Posterior cingulate gyrus (tissue), 11 donors: ENCODE measurements around the gene MSX2.

Source experiments
- DNase-seq, 10 donors: peaks; one replicate each; pipeline versions ENCODE4 v3.0.0 to v3.0.0-alpha.2; 2020 to 2021; ENCODE audit warnings: mixed read lengths in 3 of 10
- intact Hi-C: fragments of 100-400 bp; cut with DNase I; formaldehyde crosslinking; loops from one replicate; pipeline ENCODE4 v1.15.1; 2023

MSX2 gene

DNA sequence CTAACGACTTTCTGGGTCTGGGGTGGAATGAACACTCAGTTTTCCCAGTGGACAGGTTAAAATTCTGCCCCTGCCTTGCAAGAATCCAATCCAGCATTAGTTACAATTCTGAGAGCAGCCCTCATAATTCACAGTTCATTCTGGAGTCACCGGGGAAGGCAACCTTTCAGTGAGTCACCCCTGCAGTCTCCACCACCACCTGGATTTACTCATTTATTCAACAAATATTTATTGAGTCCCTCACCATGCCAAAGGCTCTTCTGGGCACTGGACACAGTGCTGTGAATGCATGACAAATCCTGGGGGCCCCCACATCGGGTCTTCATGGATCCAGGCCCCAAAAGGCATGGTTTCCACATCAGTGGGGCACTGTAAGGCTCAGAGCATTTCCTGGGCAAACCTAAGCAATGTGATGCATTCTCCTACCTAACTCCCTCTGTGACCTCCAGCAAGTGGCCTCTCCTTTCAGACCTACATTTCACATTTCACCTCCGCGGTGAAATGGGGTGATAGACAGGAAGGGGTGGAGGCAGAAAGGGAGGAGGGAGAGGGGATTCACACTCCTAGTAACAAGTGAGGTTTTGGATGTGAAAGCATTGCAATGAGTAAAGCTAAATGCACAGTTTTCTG lies 6.4 kb upstream of the MSX2 start:
- no peak for DNase-seq
- intact Hi-C loops: no loop called here

DNA sequence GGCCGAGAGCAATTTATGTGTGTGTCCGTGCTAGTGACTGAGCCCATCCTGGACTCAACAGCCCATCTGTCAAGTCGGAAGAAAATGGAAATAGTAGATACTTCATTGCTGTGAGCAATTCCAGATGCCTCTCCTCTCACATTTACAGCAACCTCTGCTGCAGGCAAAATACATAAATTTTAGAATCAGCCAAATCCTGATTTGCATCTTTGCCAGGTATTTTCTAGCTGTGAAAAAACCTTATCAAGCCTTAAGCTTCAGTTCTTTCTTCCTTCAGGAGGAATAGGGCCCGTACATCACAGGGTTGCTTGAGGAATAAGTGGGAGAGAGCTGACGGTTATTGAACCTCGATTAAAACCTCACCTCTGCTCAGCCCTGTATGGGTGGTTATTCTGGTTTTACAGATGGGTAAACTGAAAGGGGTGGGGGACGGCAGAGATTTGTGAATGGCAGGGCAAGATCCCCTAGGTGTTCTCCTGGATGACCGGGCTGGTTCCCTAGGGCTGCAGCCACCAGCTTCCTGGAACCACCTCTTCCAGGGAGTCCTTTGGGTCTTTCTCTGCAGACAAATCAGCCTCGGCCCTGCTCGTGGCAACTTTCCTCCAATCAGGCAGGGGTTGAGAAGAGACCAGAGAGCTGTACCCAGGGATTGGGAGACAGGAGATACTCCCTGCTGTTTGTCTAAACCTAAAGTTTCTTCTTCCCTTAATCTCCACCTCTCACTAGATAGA lies 5.3 kb upstream of the MSX2 start:
- DNase-seq: no peak
- intact Hi-C loops: no loop called here

DNA sequence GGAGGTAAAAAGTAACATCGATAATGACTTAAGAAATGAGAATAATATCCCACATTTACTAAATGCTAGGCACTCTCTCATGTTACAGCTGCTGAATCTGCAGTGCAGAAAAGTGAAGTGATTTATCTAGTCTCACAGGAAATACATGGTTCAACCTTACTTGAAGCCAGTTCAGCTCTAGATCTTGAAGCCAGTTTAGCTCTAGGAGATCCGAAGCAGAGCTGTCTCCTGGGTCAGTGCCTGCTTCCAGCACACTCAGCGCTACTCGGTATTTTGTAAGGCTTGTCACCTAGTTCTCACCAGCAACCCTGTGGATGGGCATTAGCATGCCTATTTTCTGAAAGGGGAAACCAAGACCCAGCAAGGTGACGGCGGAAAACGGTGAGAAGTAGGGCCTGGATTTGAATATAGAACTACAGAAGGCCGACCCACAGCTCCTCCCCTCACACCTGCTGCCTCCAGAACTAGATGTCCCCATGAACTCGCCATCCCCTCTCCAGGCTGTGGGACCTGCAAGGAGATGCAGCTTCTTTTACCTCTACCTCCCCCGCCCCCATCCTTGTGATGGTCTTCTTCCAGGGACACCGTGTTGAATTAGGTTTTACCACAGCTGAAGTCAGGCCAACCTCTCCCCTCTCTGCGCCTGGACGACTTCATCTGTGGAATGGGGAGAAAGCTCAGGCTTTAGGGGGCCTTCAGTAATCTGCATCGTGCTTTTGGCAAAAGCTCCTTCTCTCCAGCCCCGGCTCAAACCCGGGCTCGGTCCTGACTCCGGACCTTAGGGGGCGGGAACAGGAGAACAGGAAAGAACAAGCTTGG lies 4.4 kb upstream of the MSX2 start:
- DNase-seq: no peak
- intact Hi-C loops: no loop called here

DNA sequence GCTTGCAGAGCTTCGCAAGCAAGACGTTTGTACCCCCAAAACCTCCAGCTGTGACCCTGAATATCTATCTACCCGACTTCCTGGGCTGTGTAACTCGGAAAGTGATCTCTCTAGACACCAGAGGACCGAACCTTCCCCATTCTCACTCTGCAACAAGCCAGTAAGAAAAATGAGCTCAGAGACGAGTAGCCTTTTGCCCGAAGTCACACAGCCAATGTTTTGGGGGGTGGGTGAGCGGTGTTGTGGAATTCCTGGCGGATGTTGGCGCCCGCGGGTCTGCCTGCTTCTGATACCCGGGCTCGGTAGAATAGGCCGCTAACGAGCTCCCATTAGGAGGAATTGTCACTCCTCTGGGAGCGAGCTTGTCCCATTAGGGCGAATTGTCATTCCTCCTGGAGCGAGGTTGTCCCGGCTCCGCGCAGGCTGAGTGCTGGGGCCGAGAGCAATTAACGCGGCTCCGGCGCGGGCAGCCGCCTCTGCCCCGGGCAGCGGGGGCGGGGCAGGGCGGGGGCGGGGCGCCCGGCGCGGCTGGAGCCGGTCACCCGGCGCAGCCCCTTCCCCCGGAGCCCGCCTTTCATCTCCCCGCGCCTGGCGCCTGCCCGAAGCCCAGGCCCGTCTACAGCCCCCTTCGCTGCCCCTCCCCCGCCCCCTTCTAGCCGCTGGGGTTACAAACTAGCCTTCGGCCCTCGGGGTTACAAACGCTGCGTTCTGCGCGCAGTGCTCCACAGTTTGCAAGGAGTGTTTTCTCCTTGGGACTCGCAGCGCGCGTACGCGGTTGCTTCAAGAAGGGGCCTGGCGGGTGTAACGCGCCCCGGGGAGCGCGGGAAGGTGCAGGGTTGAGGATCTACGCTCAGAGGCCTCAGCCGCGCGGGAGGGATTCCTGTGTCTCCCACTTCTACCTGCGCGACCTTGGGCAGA lies 3.5 kb upstream of the MSX2 start:
- intact Hi-C loops: no loop called here
- DNase-seq: no peak

DNA sequence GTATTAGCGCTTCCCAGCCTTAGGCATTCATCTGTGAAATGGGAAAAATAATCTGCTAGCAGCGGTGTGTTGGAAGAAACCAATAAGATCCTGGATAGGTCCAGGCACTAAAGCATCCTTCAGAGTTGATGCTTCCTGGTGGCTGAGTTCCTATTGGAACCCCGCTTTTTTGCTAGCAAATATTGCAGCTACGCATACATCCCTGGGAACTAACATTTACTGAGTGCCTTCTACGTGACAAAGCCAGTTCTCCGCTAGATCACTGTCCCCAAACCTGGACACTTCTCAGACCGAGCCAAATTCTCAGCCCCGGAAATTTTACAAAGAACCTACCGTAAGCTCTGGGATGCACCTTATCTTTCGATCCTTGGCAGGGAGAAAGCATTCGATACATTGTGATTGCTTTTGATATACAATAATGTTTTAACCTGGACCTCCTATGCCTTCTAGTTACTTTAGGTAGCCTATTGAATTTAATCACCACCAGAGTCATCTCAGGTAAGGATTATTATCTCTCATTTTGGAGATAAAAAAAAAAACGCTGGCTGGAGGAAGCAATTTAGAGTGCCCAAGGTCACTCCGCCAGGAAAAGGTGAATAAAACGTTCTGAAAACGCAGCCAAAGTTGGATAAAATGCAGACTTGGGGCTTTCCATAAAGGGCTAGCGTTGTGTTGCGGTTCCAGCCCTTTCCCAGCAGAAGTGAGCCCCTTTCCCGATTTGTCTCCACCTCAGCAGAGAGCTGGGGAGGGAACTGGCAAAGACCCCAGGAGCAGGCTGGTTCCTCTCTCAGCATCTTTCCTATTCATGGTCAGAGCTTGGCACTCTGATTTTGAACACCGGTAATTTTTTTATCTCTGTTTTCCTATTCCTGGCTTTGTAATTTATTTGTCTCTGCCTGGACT lies 2.6 kb upstream of the MSX2 start:
- intact Hi-C loops: no loop called here
- no peak for DNase-seq

DNA sequence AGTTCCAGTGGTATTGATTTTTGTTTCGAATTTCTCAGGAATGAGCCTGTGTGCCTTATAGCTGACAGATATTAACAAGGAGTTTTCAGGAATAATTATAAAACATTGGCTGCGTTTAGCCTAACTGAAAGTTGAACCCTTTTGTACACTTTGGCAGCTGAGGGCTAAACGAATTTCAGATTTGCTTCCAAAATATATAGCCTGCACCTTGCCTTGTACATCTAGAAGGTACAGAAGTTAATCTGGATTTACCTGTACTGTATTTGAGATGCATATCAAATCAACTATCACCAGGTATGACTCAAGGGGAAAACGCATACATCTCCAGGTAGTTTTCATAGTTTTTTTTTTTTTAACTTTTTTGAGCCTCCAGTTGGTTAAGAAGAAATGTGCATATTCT lies 1.9 kb upstream of the MSX2 start:
- intact Hi-C loops: no loop called here
- DNase-seq: no peak

DNA sequence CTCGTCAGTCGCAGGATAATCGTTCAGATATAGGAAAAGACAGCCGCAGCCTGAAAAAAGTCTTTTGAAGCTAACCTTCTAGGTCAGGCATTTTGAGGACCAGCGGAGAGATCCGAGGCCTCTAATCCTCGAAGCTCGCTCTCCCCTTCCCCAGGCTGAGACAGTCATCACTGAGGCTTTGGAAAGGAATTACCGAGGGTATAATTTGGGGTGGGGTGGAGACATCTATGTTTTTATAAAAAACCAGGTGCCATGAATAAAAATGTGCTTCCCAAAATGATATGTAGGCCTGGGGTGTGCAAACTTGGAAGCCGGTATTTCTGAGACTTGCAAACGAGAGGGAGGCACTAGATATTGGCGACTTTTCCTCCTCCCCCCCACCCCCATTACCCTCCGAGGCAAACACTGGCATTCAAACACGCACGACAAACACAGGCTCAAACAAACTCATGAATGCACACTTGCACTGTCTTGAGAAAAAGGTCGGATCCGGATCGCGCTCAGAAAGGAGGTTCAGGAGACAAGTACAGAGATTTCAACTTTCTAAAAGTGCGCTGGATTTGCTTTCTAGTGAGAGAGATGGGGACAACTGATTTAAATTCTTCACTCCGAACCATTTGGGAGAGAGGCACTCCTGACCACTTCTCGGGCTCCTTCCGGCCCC lies 935 bp upstream of the MSX2 start:
- no peak for DNase-seq
- intact Hi-C loops: no loop called here

DNA sequence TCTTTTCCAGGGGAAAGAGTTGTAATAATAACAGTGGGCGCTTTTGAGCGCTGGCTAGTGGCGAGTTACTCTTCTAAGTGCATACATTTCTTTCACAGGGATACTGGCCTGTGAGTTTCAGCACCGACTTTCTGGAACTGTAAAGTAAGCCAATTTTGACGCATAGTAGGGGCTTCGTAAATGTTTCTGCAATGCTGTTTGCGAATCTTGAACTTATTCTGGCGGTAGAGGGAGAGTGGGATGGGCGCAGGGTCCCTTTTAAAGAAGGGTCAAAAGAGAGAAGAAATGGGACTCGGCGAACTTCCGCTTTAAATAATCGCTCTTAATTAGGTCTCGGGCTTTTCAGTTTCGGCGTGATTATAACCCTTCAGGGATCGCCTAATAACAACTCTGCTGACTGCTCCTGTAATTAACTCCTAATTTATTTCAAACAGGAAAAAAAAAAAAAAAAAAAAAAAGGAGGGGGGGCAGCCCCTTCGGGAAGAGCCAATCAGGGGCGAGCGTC lies 351 bp upstream of the MSX2 start:
- no peak for DNase-seq
- intact Hi-C loops: no loop called here

DNA sequence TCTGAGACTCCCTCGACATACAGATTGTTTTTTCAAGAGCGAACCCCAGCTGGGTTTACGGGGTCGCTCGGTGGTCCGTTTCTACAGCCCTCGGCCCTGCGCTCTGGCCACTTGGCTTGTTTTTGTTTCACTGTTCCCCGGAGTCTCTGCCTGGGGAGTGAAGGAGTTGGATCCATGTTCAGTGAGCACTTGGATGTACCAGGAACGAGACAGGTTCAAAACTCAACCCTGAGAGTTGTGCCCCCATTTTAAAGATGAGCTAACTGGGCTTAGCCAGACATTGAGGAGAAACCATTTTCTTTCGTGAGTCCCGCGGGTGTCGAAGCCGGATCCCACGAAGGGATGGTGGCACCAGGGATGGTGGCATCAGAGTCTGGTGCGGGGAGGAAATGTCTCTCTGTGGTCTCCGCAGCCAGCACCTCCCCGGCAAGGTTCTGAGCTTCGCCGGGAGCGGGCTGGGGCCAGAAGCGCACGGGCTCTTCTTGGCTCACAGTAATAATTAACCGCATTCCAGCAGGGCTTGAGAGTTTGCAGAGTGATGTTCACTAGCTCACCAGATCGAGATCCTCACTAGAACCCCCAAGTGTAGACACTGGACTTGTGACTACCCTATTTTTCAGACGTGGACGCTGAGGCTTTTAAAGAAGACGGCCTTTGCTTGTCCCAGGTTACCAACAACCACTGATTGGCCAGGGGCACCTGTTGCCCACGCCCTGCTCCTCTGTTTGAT lies 1.0 kb downstream of the MSX2 start:
- no peak for DNase-seq
- intact Hi-C loops: no loop called here

DNA sequence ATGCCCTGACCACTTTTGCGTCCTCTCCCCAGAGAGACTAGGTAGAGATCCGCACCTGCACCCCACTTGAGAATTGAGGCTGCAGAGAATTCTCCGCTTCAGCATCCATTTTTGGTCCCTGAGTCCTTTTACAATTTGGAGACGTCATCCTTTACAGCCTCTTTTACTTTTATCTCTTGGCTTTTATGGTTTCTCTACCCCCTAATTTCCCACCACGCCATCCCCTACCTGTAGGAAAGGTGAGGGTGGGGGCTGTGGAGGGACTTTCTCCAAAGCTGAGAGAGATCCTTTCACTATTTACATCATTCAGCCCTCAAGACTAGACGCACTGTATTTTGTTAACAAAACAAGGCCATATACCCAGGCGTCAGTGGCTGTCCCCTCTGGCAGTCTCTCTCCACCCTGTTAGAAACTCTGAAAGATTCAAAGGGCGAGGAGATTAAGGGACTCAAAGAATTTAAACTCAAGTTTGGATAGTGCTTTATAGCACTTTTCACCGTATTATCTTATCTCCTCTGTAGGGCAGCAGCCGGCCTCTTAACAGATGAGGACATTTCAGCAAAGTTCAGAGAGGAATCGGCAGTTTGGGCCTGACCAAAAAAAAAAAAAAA lies 1.7 kb downstream of the MSX2 start:
- intact Hi-C loops: no loop called here
- DNase-seq: no peak

DNA sequence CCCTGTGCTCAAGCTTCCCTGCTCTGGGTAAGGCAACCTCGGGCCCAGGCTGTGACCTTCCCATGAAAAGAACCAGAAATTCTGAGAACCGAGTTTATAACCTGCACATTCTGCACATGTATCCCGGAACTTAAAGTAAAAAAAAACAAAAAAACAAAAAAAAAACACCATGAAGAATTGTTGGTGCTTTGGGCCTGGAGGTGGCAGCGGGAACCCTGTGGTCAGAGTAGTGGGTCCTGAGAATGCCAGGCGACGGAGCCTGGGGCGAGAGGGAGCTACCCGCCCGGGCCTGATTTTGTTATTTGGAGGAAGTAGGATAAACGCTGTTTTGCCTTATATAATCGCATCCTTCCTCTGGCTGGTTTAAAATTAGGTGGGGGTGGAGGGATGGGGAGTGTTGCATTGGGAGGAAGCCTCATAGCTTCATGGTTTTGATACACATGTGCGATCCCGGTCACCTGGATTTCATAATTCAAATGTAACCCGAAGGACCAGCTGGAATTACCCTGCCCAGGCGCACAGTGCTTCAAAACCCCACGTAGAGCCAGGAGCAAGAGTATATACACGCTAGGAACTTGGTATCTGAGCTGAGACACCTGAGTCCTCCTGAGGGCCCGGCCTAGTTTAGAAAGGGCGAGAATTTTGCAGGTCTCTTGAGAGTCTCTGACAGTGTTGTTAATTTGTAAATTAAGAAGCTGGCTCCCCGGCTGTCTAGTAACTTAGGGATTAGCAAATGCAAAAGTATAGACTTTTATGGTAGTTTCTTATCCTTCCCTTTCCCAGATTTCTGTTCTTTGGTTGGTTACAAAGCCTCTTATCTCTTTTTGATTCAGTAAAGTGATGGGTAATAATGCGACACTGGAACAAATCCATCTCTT lies 2.8 kb downstream of the MSX2 start:
- DNase-seq: no peak
- intact Hi-C loops: no loop called here

DNA sequence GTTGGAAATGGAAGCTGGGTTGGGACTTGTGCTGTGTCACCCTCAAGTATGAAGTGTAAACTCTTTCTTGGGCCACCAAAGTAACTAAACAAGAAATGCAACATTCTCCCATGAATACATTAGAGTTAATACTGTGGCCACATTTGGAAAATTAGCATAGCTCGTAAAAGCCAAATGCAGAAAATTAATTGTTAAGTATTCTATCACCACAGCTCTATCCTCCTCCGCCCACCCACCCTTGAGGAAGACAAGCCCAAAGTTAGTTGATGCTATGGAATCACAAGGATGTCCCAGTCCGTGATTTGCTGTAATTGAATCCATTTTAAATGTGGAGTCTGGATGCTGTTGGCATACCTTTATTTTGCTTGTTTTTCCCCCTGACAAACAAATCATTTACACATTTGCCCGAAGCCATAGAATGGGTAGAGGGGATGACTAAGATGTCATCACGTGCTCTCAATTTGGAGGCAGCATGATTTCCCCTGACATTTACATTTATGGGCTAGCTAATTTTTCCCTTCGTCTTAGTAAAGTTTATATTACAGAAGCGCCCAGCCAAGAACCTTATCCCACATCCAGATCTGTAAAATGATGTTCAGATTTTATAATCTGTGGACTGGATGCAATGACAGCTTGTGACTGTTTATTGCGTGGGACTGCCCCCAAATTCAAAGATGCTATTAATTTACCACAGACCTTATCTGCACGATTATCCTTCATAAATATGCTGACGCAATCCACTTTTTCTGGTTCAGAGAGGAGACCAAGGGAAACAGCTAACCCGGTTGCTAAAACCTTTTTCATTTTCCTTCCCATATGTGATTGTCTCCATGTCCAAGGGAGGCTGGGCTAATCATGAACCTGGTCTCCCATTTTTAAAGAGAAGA lies 3.7 kb downstream of the MSX2 start:
- DNase-seq: no peak
- intact Hi-C loops: no loop called here

DNA sequence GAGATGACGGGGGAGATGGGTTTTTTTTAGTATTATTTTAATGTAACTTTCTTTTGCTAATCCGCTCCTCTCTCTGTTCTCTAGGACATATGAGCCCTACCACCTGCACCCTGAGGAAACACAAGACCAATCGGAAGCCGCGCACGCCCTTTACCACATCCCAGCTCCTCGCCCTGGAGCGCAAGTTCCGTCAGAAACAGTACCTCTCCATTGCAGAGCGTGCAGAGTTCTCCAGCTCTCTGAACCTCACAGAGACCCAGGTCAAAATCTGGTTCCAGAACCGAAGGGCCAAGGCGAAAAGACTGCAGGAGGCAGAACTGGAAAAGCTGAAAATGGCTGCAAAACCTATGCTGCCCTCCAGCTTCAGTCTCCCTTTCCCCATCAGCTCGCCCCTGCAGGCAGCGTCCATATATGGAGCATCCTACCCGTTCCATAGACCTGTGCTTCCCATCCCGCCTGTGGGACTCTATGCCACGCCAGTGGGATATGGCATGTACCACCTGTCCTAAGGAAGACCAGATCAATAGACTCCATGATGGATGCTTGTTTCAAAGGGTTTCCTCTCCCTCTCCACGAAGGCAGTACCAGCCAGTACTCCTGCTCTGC lies 4.8 kb downstream of the MSX2 start:
- intact Hi-C loops: no loop called here
- DNase-seq: no peak

DNA sequence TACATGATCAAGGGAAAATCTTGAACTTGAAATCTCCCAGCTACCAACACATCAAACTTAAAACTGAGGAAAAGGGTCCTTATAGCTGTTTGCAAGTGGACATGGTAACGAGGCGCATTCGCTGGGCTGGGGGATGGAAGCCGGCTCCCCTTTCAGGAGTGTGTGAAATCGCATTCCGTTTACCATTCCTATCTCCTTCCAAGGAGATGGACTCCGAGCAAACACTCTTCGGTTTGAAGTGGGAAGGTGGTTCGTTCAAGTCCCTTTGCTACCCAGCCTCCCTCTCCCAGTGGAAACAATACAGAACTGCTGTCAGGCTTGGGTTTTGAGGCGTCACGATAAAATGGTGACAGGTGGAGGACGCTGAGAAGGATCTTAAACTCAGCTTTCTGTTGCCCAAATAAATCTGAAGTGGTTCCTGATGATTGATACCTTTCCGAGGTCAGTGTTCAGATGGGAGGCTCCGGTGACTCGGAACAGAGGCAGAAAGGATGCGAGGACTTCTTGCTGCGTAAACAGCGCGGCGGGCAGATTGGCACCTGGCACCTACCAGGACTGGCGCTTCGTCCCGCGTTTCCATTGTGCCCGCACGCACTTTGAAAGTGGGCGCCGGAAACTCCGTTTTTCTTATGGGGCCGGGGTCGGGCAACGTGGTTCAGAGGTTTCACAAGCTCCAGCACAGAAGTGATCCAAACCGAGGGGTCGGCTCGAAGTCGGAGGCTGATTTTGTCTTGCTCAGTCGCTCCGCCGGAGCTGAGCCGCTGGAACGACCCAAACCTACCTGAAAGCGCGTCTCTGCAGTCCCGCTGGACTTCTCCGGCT lies 7.0 kb downstream of the MSX2 start:
- intact Hi-C loops: no loop called here
- no peak for DNase-seq
